Middle frontal gyrus (tissue), 1 donor: ENCODE data around the gene SRSF12.

Experiments used
- DNase-seq: peaks from one replicate; pipeline ENCODE4 v3.0.0-alpha.2; 2015; ENCODE audit warnings: low spot score; ENCODE audit errors: extremely low spot score

The SRSF12 gene

GRCh38 chr6:89117211-89118108 lies at the start of gene SRSF12:
SRSF12 (minus strand) TSS chr6:89118071; CDS start chr6:89117887, 184 bp downstream.
- no peak for DNase-seq

- no peak for DNase-seq
Observed at GRCh38 chr6:89162047-89162371, 44.1 kb upstream of the SRSF12 start.

- DNase-seq = no peak
Observed at GRCh38 chr6:89161326-89162046, 43.6 kb upstream of the SRSF12 start.

- DNase-seq = no peak
Observed at GRCh38 chr6:89160331-89161092, 42.6 kb upstream of the SRSF12 start.

GRCh38 chr6:89154131-89154530 lies 36.3 kb upstream of the SRSF12 start:
- no peak for DNase-seq

- no peak for DNase-seq
Observed at GRCh38 chr6:89148016-89148750, 30.3 kb upstream of the SRSF12 start.

GRCh38 chr6:89146718-89147700 lies 29.1 kb upstream of the SRSF12 start:
- no peak for DNase-seq

- DNase-seq = no peak
Observed at GRCh38 chr6:89145956-89146717, 28.3 kb upstream of the SRSF12 start, which contains the start of gene PM20D2. PM20D2 (plus strand) TSS chr6:89146055; CDS start chr6:89146145, 90 bp downstream.

- no peak for DNase-seq
Observed at GRCh38 chr6:89145091-89145955, 27.5 kb upstream of the SRSF12 start.

GRCh38 chr6:89144354-89144906 lies 26.6 kb upstream of the SRSF12 start:
- no peak for DNase-seq

GRCh38 chr6:89140347-89141156 lies 22.7 kb upstream of the SRSF12 start:
- no peak for DNase-seq

GRCh38 chr6:89139509-89140346 lies 21.9 kb upstream of the SRSF12 start:
- DNase-seq = no peak

GRCh38 chr6:89138173-89138572 lies 20.3 kb upstream of the SRSF12 start:
- no peak for DNase-seq

GRCh38 chr6:89134723-89135122 lies 16.9 kb upstream of the SRSF12 start:
- DNase-seq = no peak

GRCh38 chr6:89133981-89134380 lies 16.1 kb upstream of the SRSF12 start:
- DNase-seq = no peak

- DNase-seq = no peak
Observed at GRCh38 chr6:89132057-89132456, 14.2 kb upstream of the SRSF12 start.
